Measurements from ENCODE around the gene ANAPC7. TPM values are rescaled to one million over a fixed set of nuclear protein-coding genes. Genes with fewer than 3 reads are reported as not detected.
A peak's percentile ranks its signal among the peaks of the same experiment; 100 is the strongest.
"Not testable (repeated sequence)": the region's sequence is repeated elsewhere in the genome, so short reads cannot be mapped to it uniquely, and the experiment has no call there.

Gene ANAPC7
- total RNA-seq, 4 donors from 2014 or later, result 31.6 to 66.0 (median 50.7) TPM

DNA sequence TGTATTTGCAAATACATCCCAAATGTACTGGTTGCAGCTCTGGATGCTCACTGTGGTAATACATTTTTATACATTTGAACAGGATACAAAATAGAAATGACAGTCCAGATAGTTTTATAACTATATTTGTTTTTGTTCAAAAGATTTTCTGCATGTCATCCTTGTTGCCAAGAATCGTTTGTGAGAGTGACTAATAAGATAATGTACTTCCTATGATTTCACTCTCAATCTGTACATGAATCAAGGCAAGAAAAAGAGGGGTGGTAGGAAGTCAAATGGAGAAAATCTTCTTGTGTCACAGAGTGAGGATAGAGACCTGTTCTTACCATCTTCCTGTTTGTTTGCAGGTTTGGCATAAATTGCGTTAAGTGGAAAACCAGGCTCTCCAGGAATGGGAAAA, 32.7 kb upstream of the ANAPC7 start:
- no peak for DNase-seq
- TF ChIP-seq, protein P1, sequence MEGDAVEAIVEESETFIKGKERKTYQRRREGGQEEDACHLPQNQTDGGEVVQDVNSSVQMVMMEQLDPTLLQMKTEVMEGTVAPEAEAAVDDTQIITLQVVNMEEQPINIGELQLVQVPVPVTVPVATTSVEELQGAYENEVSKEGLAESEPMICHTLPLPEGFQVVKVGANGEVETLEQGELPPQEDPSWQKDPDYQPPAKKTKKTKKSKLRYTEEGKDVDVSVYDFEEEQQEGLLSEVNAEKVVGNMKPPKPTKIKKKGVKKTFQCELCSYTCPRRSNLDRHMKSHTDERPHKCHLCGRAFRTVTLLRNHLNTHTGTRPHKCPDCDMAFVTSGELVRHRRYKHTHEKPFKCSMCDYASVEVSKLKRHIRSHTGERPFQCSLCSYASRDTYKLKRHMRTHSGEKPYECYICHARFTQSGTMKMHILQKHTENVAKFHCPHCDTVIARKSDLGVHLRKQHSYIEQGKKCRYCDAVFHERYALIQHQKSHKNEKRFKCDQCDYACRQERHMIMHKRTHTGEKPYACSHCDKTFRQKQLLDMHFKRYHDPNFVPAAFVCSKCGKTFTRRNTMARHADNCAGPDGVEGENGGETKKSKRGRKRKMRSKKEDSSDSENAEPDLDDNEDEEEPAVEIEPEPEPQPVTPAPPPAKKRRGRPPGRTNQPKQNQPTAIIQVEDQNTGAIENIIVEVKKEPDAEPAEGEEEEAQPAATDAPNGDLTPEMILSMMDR (IDR thresholded peaks at IDR 0.05), result no peak
- TF ChIP-seq POLR2A (IDR thresholded peaks at IDR 0.05), result no peak
- no peaks in the 10 kb centered on the region for H3K27me3 ChIP-seq
- no peaks in the 10 kb centered on the region for H3K9me3 ChIP-seq
- H3K4me1 ChIP-seq, result no peaks in the 10 kb centered on the region
- peaks cover 0 to 72% (median 0%) of the 10 kb centered on the region in 3 donors for H3K36me3 ChIP-seq
- no peak overlapping the region for H3K27ac ChIP-seq
- no peak overlapping the region for H3K4me3 ChIP-seq

DNA sequence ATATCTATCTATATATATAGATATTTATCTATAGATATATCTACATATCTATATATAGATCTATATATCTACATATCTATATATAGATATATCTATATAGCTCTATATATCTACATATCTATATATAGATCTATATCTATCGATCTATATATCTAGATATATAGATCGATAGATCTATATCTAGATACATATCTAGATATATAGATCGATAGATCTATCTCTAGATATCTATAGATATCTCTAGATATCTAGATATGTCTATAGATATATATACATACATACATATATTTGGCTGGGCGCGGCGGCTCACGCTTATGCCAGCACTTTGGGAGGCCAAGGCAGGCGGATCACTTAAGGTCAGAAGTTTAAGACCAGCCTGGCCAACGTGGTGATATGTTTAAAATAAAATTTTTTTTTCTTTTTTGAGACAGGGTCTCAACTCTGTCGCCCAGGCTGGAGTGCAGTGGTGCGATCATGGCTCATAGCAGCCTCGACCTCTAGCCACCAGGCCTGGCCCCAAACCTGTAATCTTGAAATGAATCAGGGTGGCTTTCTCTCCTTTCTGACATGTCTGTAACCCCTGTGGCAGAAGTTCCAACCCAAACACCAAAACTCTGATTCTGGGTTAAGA, 28.6 kb upstream of the ANAPC7 start:
- DNase-seq, result peak in 1 of 3 donors; percentile 46

DNA sequence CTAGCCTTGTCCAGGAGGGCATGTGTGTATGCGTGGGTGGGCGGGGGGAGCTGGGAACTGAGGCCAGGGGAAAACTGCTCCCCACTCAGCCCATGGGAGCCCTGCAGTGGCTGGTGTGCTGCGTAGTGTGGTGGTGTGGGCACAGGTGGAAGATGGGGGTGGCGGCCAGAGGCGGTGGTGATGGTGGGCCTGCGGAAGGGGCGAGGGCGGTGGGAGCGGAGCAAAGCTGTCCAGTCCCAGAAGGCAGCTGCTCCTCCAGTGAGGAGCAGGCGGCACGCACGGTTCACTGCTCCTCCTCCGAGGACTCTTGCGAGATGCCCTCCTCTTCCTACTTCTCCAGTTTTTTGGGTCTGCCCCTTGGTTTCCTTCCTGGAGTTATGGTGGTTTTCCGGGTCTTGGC, 26.2 kb upstream of the ANAPC7 start:
- not testable (repeated sequence) for H3K9me3 ChIP-seq, H3K4me1 ChIP-seq, H3K36me3 ChIP-seq, H3K27me3 ChIP-seq, H3K27ac ChIP-seq, H3K4me3 ChIP-seq
- DNase-seq, result peak in 1 of 3 donors; percentile 43

More for the DNA sequence above, 28.6 kb upstream of the ANAPC7 start:
- H3K27ac ChIP-seq, result peak overlapping the region in 2 of 4 donors; percentile 75
- peaks cover 0 to 30% (median 0%) of the 10 kb centered on the region in 3 donors for H3K36me3 ChIP-seq
- TF ChIP-seq, protein P1 (IDR thresholded peaks at IDR 0.05), result no peak
- no peak for TF ChIP-seq POLR2A (IDR thresholded peaks at IDR 0.05)
- H3K4me1 ChIP-seq, result no peaks in the 10 kb centered on the region
- no peaks in the 10 kb centered on the region for H3K9me3 ChIP-seq
- H3K27me3 ChIP-seq, result no peaks in the 10 kb centered on the region
- H3K4me3 ChIP-seq, result peak overlapping the region; percentile 41 to 62 (median 51)

DNA sequence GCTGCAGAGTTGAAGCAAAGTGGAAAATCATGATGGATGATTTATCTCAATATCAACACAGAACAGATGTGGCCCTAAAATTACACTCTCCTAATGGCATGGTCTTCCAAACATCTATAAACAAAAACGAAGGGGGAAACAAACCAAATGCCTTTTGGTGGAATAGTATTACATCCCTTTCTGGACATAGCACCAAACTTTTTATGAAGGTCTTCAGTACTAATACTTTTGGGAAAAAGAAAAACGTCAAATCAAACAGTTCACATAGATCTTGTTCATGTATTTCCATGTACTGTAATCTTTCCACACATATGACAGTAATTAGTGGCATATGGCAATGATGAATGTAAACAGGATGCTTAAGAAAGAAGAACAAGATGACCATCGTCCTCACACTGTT, 22.9 kb upstream of the ANAPC7 start:
- no peak for DNase-seq
- TF ChIP-seq POLR2A (IDR thresholded peaks at IDR 0.05), result no peak
- TF ChIP-seq, protein P1 (IDR thresholded peaks at IDR 0.05), result no peak
- no peaks in the 10 kb centered on the region for H3K36me3 ChIP-seq
- no peaks in the 10 kb centered on the region for H3K9me3 ChIP-seq
- H3K27me3 ChIP-seq, result no peaks in the 10 kb centered on the region
- H3K4me3 ChIP-seq, result no peak overlapping the region
- H3K27ac ChIP-seq, result no peak overlapping the region
- no peaks in the 10 kb centered on the region for H3K4me1 ChIP-seq

DNA sequence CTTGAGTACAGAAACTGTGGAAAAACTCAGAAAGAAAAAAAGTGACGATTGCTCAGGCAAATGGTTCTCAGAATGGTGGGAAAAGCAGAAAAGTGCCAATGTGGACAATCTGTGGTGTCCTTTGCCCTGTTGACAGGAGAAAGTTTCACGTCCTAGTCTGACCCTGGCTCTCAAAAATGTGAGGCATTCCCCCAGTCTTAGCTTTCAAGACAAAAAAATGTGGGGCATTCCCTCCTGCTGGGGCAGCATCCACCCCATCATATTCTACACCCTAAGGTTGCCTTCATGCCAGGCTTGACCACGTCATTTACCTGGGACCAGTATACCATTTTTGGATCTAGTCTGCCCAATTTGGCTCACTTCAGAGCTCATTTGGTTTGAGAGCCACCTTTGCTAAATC, 20.7 kb upstream of the ANAPC7 start:
- no peaks in the 10 kb centered on the region for H3K27me3 ChIP-seq
- no peaks in the 10 kb centered on the region for H3K4me1 ChIP-seq
- no peak overlapping the region for H3K27ac ChIP-seq
- H3K4me3 ChIP-seq, result no peak overlapping the region
- H3K36me3 ChIP-seq, result no peaks in the 10 kb centered on the region
- TF ChIP-seq, protein P1 (IDR thresholded peaks at IDR 0.05), result no peak
- no peak for TF ChIP-seq POLR2A (IDR thresholded peaks at IDR 0.05)
- DNase-seq, result no peak
- no peaks in the 10 kb centered on the region for H3K9me3 ChIP-seq

DNA sequence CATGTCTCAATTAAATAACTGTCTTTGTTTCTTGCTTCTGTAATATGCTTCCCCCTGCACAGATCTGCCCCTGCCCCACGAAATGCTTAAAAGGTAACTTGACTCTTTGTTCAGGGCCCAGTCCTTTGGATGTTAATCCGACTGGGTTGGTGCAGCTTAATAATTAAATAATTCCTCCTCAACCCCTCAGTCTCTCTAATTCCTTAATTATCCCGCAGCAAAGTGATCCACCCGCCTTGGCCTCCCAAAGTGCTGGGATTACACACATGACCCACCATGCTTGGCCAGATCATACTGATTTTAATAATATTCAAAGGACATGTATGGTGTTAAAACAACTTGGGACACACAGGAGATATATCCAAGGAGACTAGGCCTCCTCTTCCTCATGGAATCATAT, 18.2 kb upstream of the ANAPC7 start:
- Histone ChIP-seq H3K9me3 (no peaks in the 10 kb centered on the region), H3K4me3 (no peak overlapping the region), H3K4me1 (no peaks in the 10 kb centered on the region), H3K27me3 (no peaks in the 10 kb centered on the region), H3K27ac (no peak overlapping the region), H3K36me3 (no peaks in the 10 kb centered on the region)
- DNase-seq, result no peak
- no peak for TF ChIP-seq POLR2A (IDR thresholded peaks at IDR 0.05)
- TF ChIP-seq, protein P1 (IDR thresholded peaks at IDR 0.05), result no peak
